Measurements from ENCODE around the gene TTBK1. TPM values are rescaled to one million over a fixed set of nuclear protein-coding genes. Genes with fewer than 3 reads are reported as not detected.
A peak's percentile ranks its signal among the peaks of the same experiment; 100 is the strongest.

The TTBK1 gene
- total RNA-seq, 1 donor, result under 0.01 TPM

- Histone ChIP-seq H3K4me3 (ENCODE audit: low read length) (no peak overlapping the region), H3K9me3 (ENCODE audit: low read depth, low read length) (no peaks in the 10 kb centered on the region), H3K4me1 (ENCODE audit: insufficient read depth, low read length) (no peaks in the 10 kb centered on the region), H3K27me3 (ENCODE audit: insufficient read depth, low read length) (no peaks in the 10 kb centered on the region)
Measured at GRCh38 chr6:43217351-43217750, 25.9 kb upstream of the TTBK1 start.

GRCh38 chr6:43219119-43219518 is 24.2 kb upstream of the TTBK1 start:
- H3K27me3 ChIP-seq (ENCODE audit: insufficient read depth, low read length), result no peaks in the 10 kb centered on the region
- H3K4me3 ChIP-seq (ENCODE audit: low read length), result no peak overlapping the region
- H3K9me3 ChIP-seq (ENCODE audit: low read depth, low read length), result no peaks in the 10 kb centered on the region
- peaks cover 9% of the 10 kb centered on the region for H3K4me1 ChIP-seq (ENCODE audit: insufficient read depth, low read length)

- Histone ChIP-seq H3K4me3 (ENCODE audit: low read length) (no peak overlapping the region), H3K9me3 (ENCODE audit: low read depth, low read length) (no peaks in the 10 kb centered on the region), H3K27me3 (ENCODE audit: insufficient read depth, low read length) (no peaks in the 10 kb centered on the region), H3K4me1 (ENCODE audit: insufficient read depth, low read length) (peaks cover 16% of the 10 kb centered on the region)
Measured at GRCh38 chr6:43219814-43220213, 23.5 kb upstream of the TTBK1 start.

GRCh38 chr6:43220439-43220951 is 22.8 kb upstream of the TTBK1 start:
- Histone ChIP-seq H3K9me3 (ENCODE audit: low read depth, low read length) (no peaks in the 10 kb centered on the region), H3K27me3 (ENCODE audit: insufficient read depth, low read length) (no peaks in the 10 kb centered on the region), H3K4me3 (ENCODE audit: low read length) (no peak overlapping the region), H3K4me1 (ENCODE audit: insufficient read depth, low read length) (peaks cover 23% of the 10 kb centered on the region)

- H3K9me3 ChIP-seq (ENCODE audit: low read depth, low read length), result no peaks in the 10 kb centered on the region
- H3K27me3 ChIP-seq (ENCODE audit: insufficient read depth, low read length), result no peaks in the 10 kb centered on the region
- no peak overlapping the region for H3K4me3 ChIP-seq (ENCODE audit: low read length)
- H3K4me1 ChIP-seq (ENCODE audit: insufficient read depth, low read length), result peaks cover 28% of the 10 kb centered on the region
Measured at GRCh38 chr6:43221046-43221972, 22.0 kb upstream of the TTBK1 start.

GRCh38 chr6:43222418-43223059 is 20.7 kb upstream of the TTBK1 start:
- H3K27me3 ChIP-seq (ENCODE audit: insufficient read depth, low read length), result no peaks in the 10 kb centered on the region
- H3K4me3 ChIP-seq (ENCODE audit: low read length), result no peak overlapping the region
- no peaks in the 10 kb centered on the region for H3K9me3 ChIP-seq (ENCODE audit: low read depth, low read length)
- peaks cover 29% of the 10 kb centered on the region for H3K4me1 ChIP-seq (ENCODE audit: insufficient read depth, low read length)

- H3K9me3 ChIP-seq (ENCODE audit: low read depth, low read length), result no peaks in the 10 kb centered on the region
Measured at GRCh38 chr6:43223175-43223574, 20.1 kb upstream of the TTBK1 start.

GRCh38 chr6:43226192-43226851 is 17.0 kb upstream of the TTBK1 start:
- Histone ChIP-seq H3K4me1 (ENCODE audit: insufficient read depth, low read length) (peaks cover 49% of the 10 kb centered on the region), H3K9me3 (ENCODE audit: low read depth, low read length) (no peaks in the 10 kb centered on the region), H3K4me3 (ENCODE audit: low read length) (no peak overlapping the region), H3K27me3 (ENCODE audit: insufficient read depth, low read length) (peaks cover 4% of the 10 kb centered on the region)

More at GRCh38 chr6:43223175-43223574, 20.1 kb upstream of the TTBK1 start:
- Histone ChIP-seq H3K27me3 (ENCODE audit: insufficient read depth, low read length) (no peaks in the 10 kb centered on the region), H3K4me1 (ENCODE audit: insufficient read depth, low read length) (peaks cover 35% of the 10 kb centered on the region), H3K4me3 (ENCODE audit: low read length) (no peak overlapping the region)

- Histone ChIP-seq H3K4me1 (ENCODE audit: insufficient read depth, low read length) (peaks cover 39% of the 10 kb centered on the region), H3K4me3 (ENCODE audit: low read length) (peak within 1 kb of the TSS; percentile 53), H3K27me3 (ENCODE audit: insufficient read depth, low read length) (peaks cover 4% of the 10 kb centered on the region), H3K9me3 (ENCODE audit: low read depth, low read length) (no peaks in the 10 kb centered on the region)
Measured at GRCh38 chr6:43228951-43229802, 14.1 kb upstream of the TTBK1 start, which contains the start of gene DNPH1. DNPH1 (minus strand) TSS chr6:43229481; CDS start chr6:43229456, 25 bp downstream.

GRCh38 chr6:43229803-43230620 is 13.3 kb upstream of the TTBK1 start:
- Histone ChIP-seq H3K27me3 (ENCODE audit: insufficient read depth, low read length) (peaks cover 4% of the 10 kb centered on the region), H3K4me1 (ENCODE audit: insufficient read depth, low read length) (peaks cover 31% of the 10 kb centered on the region), H3K9me3 (ENCODE audit: low read depth, low read length) (no peaks in the 10 kb centered on the region), H3K4me3 (ENCODE audit: low read length) (no peak overlapping the region)

- peaks cover 22% of the 10 kb centered on the region for H3K4me1 ChIP-seq (ENCODE audit: insufficient read depth, low read length)
- no peaks in the 10 kb centered on the region for H3K9me3 ChIP-seq (ENCODE audit: low read depth, low read length)
- H3K4me3 ChIP-seq (ENCODE audit: low read length), result no peak overlapping the region
- H3K27me3 ChIP-seq (ENCODE audit: insufficient read depth, low read length), result peaks cover 4% of the 10 kb centered on the region
Measured at GRCh38 chr6:43231053-43231452, 12.2 kb upstream of the TTBK1 start.

GRCh38 chr6:43231735-43232450 is 11.4 kb upstream of the TTBK1 start:
- Histone ChIP-seq H3K4me1 (ENCODE audit: insufficient read depth, low read length) (peaks cover 22% of the 10 kb centered on the region), H3K27me3 (ENCODE audit: insufficient read depth, low read length) (peaks cover 4% of the 10 kb centered on the region), H3K9me3 (ENCODE audit: low read depth, low read length) (no peaks in the 10 kb centered on the region), H3K4me3 (ENCODE audit: low read length) (no peak overlapping the region)

- peaks cover 21% of the 10 kb centered on the region for H3K27me3 ChIP-seq (ENCODE audit: insufficient read depth, low read length)
- no peaks in the 10 kb centered on the region for H3K9me3 ChIP-seq (ENCODE audit: low read depth, low read length)
- H3K4me1 ChIP-seq (ENCODE audit: insufficient read depth, low read length), result no peaks in the 10 kb centered on the region
- no peak overlapping the region for H3K4me3 ChIP-seq (ENCODE audit: low read length)
Measured at GRCh38 chr6:43235841-43236240, 7.4 kb upstream of the TTBK1 start.
